Stimulated activated effector memory CD8-positive, alpha-beta T cell treated with anti-CD3 and anti-CD28 coated beads, Interleukin-12 subunit alpha, Interleukin-12 subunit beta, amount 100 ng/mL, for 72 hours (primary cell): Measurements from ENCODE around the gene PDE6B.
A peak's percentile ranks its signal among the peaks of the same experiment; 100 is the strongest.
"Not testable (repeated sequence)": the region's sequence is repeated elsewhere in the genome, so short reads cannot be mapped to it uniquely, and the experiment has no call there.

ENCODE experiments used
- ATAC-seq: fragments of 150-1000 bp; cut with Tn5 transposase; 2 replicates; pipeline ENCODE4 v1.10.0; 2021
- DNase-seq, 2 donors: peaks; one replicate each; pipeline ENCODE4 v3.0.0; 2021 to 2022; ENCODE audit warnings: low spot score in 2 of 2
- H3K27ac Mint-ChIP-seq: one replicate; pipeline ENCODE4 v1.8.0; 2022; ENCODE audit warnings: mild to moderate bottlenecking, mixed read lengths
- H3K36me3 Mint-ChIP-seq: one replicate; pipeline ENCODE4 v1.8.0; 2022; ENCODE audit warnings: mild to moderate bottlenecking, mixed read lengths
- H3K4me1 Mint-ChIP-seq: one replicate; pipeline ENCODE4 v1.8.0; 2022; ENCODE audit warnings: mixed read lengths
- H3K4me3 Mint-ChIP-seq: one replicate; pipeline ENCODE4 v1.8.0; 2022; ENCODE audit warnings: mild to moderate bottlenecking, mixed read lengths
- H3K9me3 Mint-ChIP-seq: one replicate; pipeline ENCODE4 v1.8.0; 2022; ENCODE audit warnings: mixed read lengths

Gene PDE6B

DNA sequence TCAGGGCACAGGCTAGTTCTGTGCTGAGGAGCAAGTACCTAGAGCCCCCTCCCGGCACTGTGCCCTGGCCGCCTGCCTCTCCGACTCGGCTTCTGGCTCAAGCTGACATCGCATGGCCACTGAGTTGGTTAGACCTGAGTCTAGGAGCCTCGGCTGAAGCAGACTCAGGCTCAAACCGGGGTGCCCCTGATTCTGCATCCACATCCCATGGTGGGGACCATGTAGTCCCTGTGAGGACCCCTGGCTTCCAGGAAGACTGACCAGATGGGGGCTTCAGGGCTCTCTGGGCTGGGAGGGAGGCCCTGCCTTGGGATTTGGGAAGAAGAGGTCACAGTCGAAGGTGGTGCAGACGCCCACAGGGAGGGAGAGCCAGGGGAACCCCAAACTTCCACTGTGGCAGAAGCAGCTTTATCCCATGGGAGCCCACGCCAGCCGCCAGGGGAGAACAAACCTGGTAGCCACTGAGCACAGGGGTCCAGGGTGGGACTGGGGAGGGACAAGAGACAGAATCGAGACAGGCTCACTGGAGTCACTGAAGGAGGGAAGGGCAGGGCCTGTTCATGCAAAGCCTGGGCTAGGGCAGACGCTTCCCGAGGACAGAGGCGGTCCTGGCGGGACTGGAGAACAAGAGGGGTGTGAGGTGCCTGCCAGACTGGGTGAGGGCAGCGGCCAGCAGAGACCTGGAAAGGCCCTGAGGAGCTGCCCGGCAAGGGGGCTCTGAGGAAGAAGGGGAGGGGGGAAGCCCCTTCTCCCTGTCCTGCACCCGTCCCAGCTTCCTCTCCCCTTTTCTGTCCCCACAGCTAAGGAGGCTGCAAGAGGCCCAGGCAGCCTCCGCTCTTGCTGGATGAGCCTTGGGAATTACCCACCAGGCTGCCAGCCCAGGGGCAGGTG, 1.1 kb downstream of the PDE6B start:
- Mint-ChIP-seq H3K4me3 (no peak overlapping the region), H3K27ac (no peak overlapping the region), H3K36me3 (no peaks in the 10 kb centered on the region), H3K4me1 (no peaks in the 10 kb centered on the region), H3K9me3 (no peaks in the 10 kb centered on the region)
- no peak for ATAC-seq
- DNase-seq: no peak

- Mint-ChIP-seq H3K36me3 (no peaks in the 10 kb centered on the region), H3K9me3 (no peaks in the 10 kb centered on the region), H3K4me3 (no peak overlapping the region), H3K27ac (no peak overlapping the region), H3K4me1 (no peaks in the 10 kb centered on the region)
- DNase-seq: no peak
- ATAC-seq: no peak
These were observed 2.2 kb downstream of the PDE6B start for GRCh38 chr4:627347-628125.

- no peaks in the 10 kb centered on the region for H3K9me3 Mint-ChIP-seq
- no peak overlapping the region for H3K27ac Mint-ChIP-seq
- DNase-seq (no peak), ATAC-seq (no peak)
- no peaks in the 10 kb centered on the region for H3K36me3 Mint-ChIP-seq
- no peak overlapping the region for H3K4me3 Mint-ChIP-seq
- no peaks in the 10 kb centered on the region for H3K4me1 Mint-ChIP-seq
These were observed 3.0 kb downstream of the PDE6B start for GRCh38 chr4:628311-628741.

DNA sequence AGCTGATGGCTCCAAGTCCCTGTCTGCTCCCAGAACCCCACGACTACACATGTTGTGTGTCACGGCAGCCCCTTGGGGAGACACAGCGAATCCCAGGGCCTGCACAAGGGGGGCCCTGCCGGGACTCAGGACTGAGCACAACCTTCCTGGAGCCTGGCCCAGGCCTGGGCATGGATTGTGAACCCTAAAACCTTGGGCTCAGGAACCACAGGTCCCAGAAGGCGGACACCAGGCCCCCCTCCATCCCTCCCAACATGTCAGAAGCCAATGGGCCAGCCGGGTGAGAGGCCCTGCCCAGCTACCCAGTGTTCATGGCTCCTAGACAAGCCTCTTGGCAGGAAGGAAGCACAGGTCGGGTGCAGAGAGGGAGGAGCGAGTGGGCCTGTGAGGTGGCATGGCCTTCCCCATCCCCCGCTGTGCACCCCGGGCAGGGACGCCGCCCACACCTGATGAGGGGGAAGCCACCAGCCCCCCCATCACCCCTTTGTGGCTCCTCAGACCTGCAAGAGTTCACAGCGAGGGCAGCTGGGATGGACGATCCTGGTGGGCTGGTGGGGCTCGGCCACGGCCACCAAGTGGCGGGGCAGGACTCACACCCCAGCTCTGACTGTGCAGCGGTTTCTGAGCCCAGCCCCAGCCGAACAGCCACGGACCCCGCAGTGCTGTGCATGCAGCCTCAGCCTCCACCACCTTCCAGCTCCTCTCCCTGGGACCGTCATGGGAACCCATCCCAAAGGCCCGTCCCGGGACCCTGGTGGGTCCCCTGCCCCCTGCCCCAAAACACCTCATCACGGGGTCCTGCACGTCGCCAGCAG, 3.7 kb downstream of the PDE6B start:
- Mint-ChIP-seq H3K36me3 (no peaks in the 10 kb centered on the region), H3K27ac (no peak overlapping the region), H3K9me3 (no peaks in the 10 kb centered on the region), H3K4me1 (no peaks in the 10 kb centered on the region), H3K4me3 (no peak overlapping the region)
- DNase-seq (no peak), ATAC-seq (no peak)

DNA sequence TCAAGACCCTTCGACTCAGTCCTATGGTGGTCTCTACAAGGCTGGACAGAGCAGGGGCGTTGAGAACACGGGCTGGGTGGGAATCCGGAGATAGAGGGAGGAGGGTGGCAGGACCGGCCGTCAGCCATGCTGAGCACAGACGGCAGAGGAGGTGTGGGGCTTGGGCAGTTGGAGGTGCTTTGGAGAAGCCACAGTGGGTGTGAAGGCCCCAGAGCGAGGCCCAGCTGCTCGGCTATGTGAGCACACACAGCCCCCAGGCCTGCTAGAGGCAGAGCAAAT, 4.2 kb downstream of the PDE6B start:
- Mint-ChIP-seq H3K9me3 (no peaks in the 10 kb centered on the region), H3K36me3 (no peaks in the 10 kb centered on the region), H3K27ac (peak overlapping the region; percentile 26), H3K4me3 (no peak overlapping the region), H3K4me1 (no peaks in the 10 kb centered on the region)
- ATAC-seq (no peak), DNase-seq (no peak)

DNA sequence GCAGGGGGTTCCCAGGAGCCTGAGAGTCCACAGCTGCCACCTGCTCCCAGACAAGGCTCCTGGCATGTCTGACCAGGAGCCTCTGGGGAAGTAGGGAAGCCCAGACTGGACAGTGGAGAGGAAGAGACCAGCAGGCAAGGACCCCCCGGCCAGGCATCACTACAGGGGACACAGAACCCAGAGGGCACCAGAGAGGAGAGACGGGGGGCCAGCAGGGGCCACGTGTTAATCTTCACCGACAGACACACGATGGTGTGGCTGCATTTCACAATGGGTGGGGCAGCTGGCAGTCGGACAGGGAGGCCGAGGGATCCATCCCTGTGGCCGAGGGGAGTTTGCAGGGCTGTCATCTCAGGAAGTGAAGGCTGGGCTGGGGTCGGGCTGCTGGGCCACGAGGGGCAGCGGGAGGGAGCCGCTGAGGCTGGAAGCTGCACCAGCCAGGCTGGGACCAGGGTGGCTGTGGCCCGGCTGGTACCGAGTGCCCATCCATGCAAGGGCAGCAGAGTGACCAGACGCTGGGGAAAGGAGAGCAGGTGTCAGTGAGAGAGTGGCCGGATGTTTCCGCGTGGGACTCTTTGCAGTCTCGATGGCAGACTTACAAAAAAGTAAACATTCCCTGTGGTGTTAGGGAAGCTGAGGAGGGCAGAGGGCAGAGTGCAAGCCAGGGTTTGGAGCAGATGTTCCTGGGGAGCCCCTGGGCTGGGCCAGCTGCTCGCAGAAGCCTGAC, 4.7 kb downstream of the PDE6B start:
- DNase-seq (no peak), ATAC-seq (no peak)
- Mint-ChIP-seq H3K36me3 (no peaks in the 10 kb centered on the region), H3K9me3 (no peaks in the 10 kb centered on the region), H3K4me3 (no peak overlapping the region), H3K4me1 (no peaks in the 10 kb centered on the region), H3K27ac (peak overlapping the region; percentile 26)

- H3K9me3 Mint-ChIP-seq: no peaks in the 10 kb centered on the region
- no peaks in the 10 kb centered on the region for H3K36me3 Mint-ChIP-seq
- H3K4me3 Mint-ChIP-seq: no peak overlapping the region
- no peak for DNase-seq
- H3K4me1 Mint-ChIP-seq: no peaks in the 10 kb centered on the region
- no peak overlapping the region for H3K27ac Mint-ChIP-seq
- ATAC-seq: no peak
These were observed 5.3 kb downstream of the PDE6B start for GRCh38 chr4:630656-631055.

DNA sequence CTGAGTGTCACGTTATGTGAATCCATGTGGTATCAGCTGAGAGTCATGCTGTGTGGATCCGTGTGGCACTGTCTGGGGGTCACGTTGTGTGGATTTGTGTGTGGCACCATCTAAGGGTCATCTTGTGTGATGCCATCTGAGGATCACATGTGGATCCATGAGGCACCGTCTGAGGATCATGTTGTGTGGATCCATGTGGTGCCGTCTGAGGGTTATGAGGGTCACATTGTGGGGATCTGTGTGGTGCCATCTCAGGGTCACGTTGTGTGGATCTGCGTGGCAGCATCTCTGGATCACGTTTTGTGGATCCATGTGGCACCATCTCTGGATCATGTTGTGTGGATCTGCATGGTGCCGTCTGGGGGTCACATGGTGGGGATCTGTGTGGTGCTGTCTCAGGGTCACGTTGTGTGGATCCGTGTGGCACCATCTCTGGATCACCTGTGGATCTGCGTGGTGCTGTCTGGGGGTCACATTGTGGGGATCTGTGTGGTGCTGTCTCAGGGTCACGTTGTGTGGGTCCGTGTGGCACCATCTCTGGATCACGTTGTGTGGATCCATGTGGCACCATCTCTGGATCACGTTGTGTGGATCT, 6.9 kb downstream of the PDE6B start:
- ATAC-seq: no peak
- DNase-seq: no peak
- Mint-ChIP-seq H3K4me1 (no peaks in the 10 kb centered on the region), H3K4me3 (no peak overlapping the region), H3K27ac (no peak overlapping the region), H3K36me3 (no peaks in the 10 kb centered on the region), H3K9me3 (no peaks in the 10 kb centered on the region)

- H3K27ac Mint-ChIP-seq: no peak overlapping the region
- H3K36me3 Mint-ChIP-seq: no peaks in the 10 kb centered on the region
- DNase-seq: no peak
- H3K4me3 Mint-ChIP-seq: no peak overlapping the region
- H3K4me1 Mint-ChIP-seq: no peaks in the 10 kb centered on the region
- ATAC-seq: no peak
- no peaks in the 10 kb centered on the region for H3K9me3 Mint-ChIP-seq
These were observed 7.6 kb downstream of the PDE6B start for GRCh38 chr4:632926-633325.

- Mint-ChIP-seq H3K4me3 (no peak overlapping the region), H3K4me1 (no peaks in the 10 kb centered on the region)
These were observed 8.0 kb downstream of the PDE6B start for GRCh38 chr4:633406-633805.

GRCh38 chr4:633976-634598, 8.7 kb downstream of the PDE6B start:
- DNase-seq (no peak), ATAC-seq (no peak)
- H3K9me3 Mint-ChIP-seq: no peaks in the 10 kb centered on the region
- no peak overlapping the region for H3K27ac Mint-ChIP-seq
- no peaks in the 10 kb centered on the region for H3K36me3 Mint-ChIP-seq
- H3K4me3 Mint-ChIP-seq: no peak overlapping the region
- H3K4me1 Mint-ChIP-seq: no peaks in the 10 kb centered on the region

More at GRCh38 chr4:633406-633805, 8.0 kb downstream of the PDE6B start:
- H3K27ac Mint-ChIP-seq: no peak overlapping the region
- DNase-seq (no peak), ATAC-seq (no peak)
- no peaks in the 10 kb centered on the region for H3K36me3 Mint-ChIP-seq
- H3K9me3 Mint-ChIP-seq: no peaks in the 10 kb centered on the region

DNA sequence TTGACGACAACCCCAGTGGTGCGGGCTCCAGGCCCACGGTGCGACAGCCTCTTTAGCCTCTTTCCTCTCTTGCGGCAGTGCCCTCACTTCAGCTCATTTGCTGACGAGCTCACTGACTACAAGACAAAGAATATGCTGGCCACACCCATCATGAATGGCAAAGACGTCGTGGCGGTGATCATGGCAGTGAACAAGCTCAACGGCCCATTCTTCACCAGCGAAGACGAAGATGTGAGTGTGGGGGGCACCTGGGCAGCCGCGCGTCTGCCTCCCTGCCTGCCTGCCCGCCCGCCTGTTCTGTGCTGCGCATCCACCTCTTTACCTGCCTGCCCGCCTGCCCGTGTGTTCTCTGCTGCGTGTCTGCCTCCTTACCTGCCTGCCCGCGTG, 9.2 kb downstream of the PDE6B start:
- ATAC-seq: no peak
- no peaks in the 10 kb centered on the region for H3K9me3 Mint-ChIP-seq
- no peak for DNase-seq
- H3K4me1 Mint-ChIP-seq: no peaks in the 10 kb centered on the region
- no peak overlapping the region for H3K4me3 Mint-ChIP-seq
- H3K27ac Mint-ChIP-seq: no peak overlapping the region
- no peaks in the 10 kb centered on the region for H3K36me3 Mint-ChIP-seq

DNA sequence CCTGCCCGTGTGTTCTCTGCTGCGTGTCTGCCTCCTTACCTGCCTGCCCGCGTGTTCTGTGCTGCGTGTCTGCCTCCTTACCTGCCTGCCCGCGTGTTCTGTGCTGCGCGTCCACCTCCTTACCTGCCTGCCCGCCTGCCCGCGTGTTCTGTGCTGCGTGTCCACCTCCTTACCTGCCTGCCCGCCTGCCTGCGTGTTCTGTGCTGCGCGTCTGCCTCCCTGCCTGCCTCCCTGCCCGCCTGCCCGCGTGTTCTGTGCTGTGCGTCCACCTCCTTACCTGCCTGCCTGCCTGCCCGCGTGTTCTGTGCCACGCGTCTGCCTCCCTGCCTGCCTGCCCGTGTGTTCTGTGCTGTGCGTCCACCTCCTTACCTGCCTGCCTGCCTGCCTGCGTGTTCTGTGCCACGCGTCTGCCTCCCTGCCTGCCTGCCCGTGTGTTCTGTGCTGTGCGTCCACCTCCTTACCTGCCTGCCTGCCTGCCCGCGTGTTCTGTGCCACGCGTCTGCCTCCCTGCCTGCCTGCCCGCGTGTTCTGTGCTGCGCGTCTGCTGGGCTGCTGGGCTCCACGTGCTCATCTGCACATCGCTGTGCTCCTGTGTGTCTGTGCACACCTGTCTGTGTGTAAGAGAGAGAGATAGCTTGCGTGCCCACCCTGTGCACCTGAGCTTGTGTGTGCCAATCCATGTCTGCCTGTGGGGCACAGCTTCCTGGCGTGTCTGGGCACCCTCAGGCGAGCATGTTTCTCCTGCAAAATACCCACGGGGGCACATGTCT, 9.9 kb downstream of the PDE6B start:
- not testable (repeated sequence) for H3K36me3 Mint-ChIP-seq, ATAC-seq, H3K4me3 Mint-ChIP-seq, H3K27ac Mint-ChIP-seq, DNase-seq, H3K9me3 Mint-ChIP-seq, H3K4me1 Mint-ChIP-seq
